Progenitor cell of endocrine pancreas (in vitro differentiated cells): ENCODE data around the gene SDF2L1. TPM values are rescaled to one million over a fixed set of nuclear protein-coding genes. Genes with fewer than 3 reads are reported as not detected.
A peak's percentile ranks its signal among the peaks of the same experiment; 100 is the strongest.
"Not testable (repeated sequence)": the region's sequence is repeated elsewhere in the genome, so short reads cannot be mapped to it uniquely, and the experiment has no call there.

Experiments
- DNase-seq: peaks from one replicate; pipeline ENCODE4 v3.0.0; 2021; ENCODE audit warnings: low spot score; ENCODE audit not compliant: unreplicated experiment
- H3K27ac Mint-ChIP-seq: 2 replicates; pipeline ENCODE4 v1.8.0; 2021; ENCODE audit warnings: mild to moderate bottlenecking, moderate library complexity, mixed read lengths
- H3K27me3 Mint-ChIP-seq: 2 replicates; pipeline ENCODE4 v1.8.0; 2021; ENCODE audit warnings: mixed read lengths
- H3K36me3 Mint-ChIP-seq: 2 replicates; pipeline ENCODE4 v1.8.0; 2022; ENCODE audit warnings: mixed read lengths; ENCODE audit not compliant: insufficient read depth
- H3K4me1 Mint-ChIP-seq: 2 replicates; pipeline ENCODE4 v1.8.0; 2021; ENCODE audit warnings: low read depth, mixed read lengths
- H3K4me3 Mint-ChIP-seq: 2 replicates; pipeline ENCODE4 v1.8.0; 2021; ENCODE audit warnings: low read depth, mild to moderate bottlenecking, moderate library complexity, mixed read lengths
- H3K9me3 Mint-ChIP-seq: 2 replicates; pipeline ENCODE4 v1.8.0; 2021; ENCODE audit warnings: low read depth, mixed read lengths
- total RNA-seq: library from RNA; stranded (reverse); gene quantifications from 2 replicates; pipeline ENCODE4 v1.2.1, GENCODE V29; 2021
- TF ChIP-seq, protein P1 (sequence below): fragments of 200-600 bp; sonication (generic); IDR thresholded peaks from one replicate; pipeline ENCODE4 v1.5.0; 2021; ENCODE audit warnings: antibody characterized with exemption, mild to moderate bottlenecking; ENCODE audit not compliant: unreplicated experiment

The SDF2L1 gene
- total RNA-seq, 1 donor from 2014 or later: 27.0 TPM

- Mint-ChIP-seq H3K4me1 (peaks cover 11% of the 10 kb centered on the region), H3K36me3 (peaks cover 11% of the 10 kb centered on the region), H3K27ac (peak overlapping the region; percentile 90), H3K27me3 (peaks cover 4% of the 10 kb centered on the region), H3K9me3 (no peaks in the 10 kb centered on the region), H3K4me3 (peak overlapping the region; percentile 81)
- peak; percentile 45 for DNase-seq
- TF ChIP-seq, protein P1, sequence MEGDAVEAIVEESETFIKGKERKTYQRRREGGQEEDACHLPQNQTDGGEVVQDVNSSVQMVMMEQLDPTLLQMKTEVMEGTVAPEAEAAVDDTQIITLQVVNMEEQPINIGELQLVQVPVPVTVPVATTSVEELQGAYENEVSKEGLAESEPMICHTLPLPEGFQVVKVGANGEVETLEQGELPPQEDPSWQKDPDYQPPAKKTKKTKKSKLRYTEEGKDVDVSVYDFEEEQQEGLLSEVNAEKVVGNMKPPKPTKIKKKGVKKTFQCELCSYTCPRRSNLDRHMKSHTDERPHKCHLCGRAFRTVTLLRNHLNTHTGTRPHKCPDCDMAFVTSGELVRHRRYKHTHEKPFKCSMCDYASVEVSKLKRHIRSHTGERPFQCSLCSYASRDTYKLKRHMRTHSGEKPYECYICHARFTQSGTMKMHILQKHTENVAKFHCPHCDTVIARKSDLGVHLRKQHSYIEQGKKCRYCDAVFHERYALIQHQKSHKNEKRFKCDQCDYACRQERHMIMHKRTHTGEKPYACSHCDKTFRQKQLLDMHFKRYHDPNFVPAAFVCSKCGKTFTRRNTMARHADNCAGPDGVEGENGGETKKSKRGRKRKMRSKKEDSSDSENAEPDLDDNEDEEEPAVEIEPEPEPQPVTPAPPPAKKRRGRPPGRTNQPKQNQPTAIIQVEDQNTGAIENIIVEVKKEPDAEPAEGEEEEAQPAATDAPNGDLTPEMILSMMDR: peak; percentile 68
Measured at GRCh38 chr22:21642584-21643448, 714 bp downstream of the SDF2L1 start.

- TF ChIP-seq, protein P1: no peak
- DNase-seq: no peak
- H3K4me3 Mint-ChIP-seq: peak overlapping the region; percentile 19
- peaks cover 11% of the 10 kb centered on the region for H3K4me1 Mint-ChIP-seq
- H3K36me3 Mint-ChIP-seq: peaks cover 12% of the 10 kb centered on the region
- peaks cover 4% of the 10 kb centered on the region for H3K27me3 Mint-ChIP-seq
- no peaks in the 10 kb centered on the region for H3K9me3 Mint-ChIP-seq
- H3K27ac Mint-ChIP-seq: no peak overlapping the region
Measured at GRCh38 chr22:21643533-21644357, 1.6 kb downstream of the SDF2L1 start.

DNA sequence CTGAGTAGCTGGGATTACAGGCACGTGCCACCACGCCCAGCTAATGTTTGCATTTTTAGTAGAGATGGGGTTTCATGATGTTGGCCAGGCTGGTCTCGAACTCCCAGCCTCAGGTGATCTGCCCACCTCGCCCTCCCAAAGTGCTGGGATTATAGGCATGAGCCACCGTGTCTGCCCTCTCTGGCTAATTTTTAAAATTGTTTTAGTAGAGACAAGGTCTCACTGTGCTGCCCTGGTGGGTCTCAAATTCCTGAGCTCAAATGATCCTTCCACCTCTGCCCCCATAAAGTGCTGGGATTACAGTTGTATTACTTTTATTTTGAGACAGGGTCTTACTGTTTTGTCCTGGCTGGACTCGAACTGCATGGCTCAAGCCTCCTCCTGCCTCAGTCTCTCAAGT lies 3.4 kb downstream of the SDF2L1 start:
- H3K27me3 Mint-ChIP-seq, DNase-seq, H3K9me3 Mint-ChIP-seq, H3K4me3 Mint-ChIP-seq, H3K27ac Mint-ChIP-seq: not testable (repeated sequence)
- Mint-ChIP-seq H3K36me3 (peaks cover 14% of the 10 kb centered on the region), H3K4me1 (peaks cover 14% of the 10 kb centered on the region)

DNA sequence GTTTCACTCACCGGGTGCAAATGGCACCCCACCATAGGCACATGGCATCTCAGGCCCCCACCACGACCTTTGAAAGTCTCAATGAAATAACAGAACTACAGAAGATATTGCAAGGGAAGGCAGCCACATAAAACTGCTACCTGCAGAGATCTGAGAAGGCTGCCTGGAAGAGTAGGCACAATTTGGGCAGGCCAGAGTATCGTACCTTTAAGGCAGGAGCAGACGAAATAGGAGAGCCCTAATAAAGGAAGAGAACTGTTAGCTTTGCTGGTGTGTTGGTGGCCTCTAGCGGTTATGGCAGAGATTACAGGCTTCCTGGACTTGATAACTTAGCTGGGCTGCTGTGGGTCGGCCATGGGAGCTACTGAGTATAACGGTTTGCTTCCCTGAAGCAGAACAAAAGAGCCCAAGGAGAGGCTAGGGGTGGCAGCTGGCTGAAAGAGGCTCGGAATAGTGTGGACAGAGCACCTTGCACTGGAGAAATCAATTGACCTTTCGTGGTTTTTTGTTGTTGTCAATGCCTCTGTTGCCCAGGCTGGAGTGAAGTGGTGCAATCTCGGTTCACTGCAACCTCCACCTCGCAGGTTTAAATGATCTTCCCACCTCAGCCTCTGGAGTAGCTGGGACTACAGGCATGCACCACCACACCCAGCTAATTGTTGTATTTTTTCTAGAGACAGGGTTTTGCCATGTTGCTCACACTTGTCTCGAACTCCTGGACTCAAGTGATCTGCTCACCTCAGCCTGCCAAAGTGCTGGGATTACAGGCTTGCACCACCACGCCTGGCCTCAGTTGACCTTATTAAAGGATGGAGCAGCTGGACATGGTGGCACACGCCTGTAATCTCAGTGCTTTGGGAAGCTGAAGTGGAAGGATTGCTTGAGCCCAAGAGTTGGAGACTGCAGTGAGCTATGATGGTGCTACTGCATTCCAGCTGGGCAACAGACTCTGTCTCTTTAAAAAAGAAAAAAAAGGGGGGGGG lies 4.8 kb downstream of the SDF2L1 start:
- no peak overlapping the region for H3K4me3 Mint-ChIP-seq
- TF ChIP-seq, protein P1: peak; percentile 83
- H3K36me3 Mint-ChIP-seq: peaks cover 14% of the 10 kb centered on the region

GRCh38 chr22:21650280-21650679 lies 8.2 kb downstream of the SDF2L1 start:
- DNase-seq: no peak
- H3K4me1 Mint-ChIP-seq: peaks cover 14% of the 10 kb centered on the region
- H3K27ac Mint-ChIP-seq: no peak overlapping the region
- TF ChIP-seq, protein P1: no peak
- H3K9me3 Mint-ChIP-seq: no peaks in the 10 kb centered on the region
- peak overlapping the region; percentile 84 for H3K4me3 Mint-ChIP-seq
- H3K36me3 Mint-ChIP-seq: peaks cover 6% of the 10 kb centered on the region
- no peaks in the 10 kb centered on the region for H3K27me3 Mint-ChIP-seq

More for the DNA sequence above, 4.8 kb downstream of the SDF2L1 start:
- Mint-ChIP-seq H3K27ac (peak overlapping the region; percentile 49), H3K9me3 (no peaks in the 10 kb centered on the region), H3K27me3 (peaks cover 4% of the 10 kb centered on the region), H3K4me1 (peaks cover 18% of the 10 kb centered on the region)
- DNase-seq: peak; percentile 43
